Glomerular endothelial cell (primary cell): ENCODE data around the gene ASCC1. TPM values are rescaled to one million over a fixed set of nuclear protein-coding genes. Genes with fewer than 3 reads are reported as not detected.

Experiments
- DNase-seq: peaks from one replicate; pipeline ENCODE4 v3.0.0-alpha.2; 2011; ENCODE audit warnings: low read depth, low spot score; ENCODE audit errors: extremely low read depth
- total RNA-seq: library from RNA; depleted of rRNA; stranded (reverse); fragments of >200 nt; gene quantifications from 2 replicates; pipeline ENCODE4 v1.2.3, GENCODE V29; 2015

ASCC1 gene
- total RNA-seq, result 23.8 and 26.3 TPM in 2 replicates

DNA sequence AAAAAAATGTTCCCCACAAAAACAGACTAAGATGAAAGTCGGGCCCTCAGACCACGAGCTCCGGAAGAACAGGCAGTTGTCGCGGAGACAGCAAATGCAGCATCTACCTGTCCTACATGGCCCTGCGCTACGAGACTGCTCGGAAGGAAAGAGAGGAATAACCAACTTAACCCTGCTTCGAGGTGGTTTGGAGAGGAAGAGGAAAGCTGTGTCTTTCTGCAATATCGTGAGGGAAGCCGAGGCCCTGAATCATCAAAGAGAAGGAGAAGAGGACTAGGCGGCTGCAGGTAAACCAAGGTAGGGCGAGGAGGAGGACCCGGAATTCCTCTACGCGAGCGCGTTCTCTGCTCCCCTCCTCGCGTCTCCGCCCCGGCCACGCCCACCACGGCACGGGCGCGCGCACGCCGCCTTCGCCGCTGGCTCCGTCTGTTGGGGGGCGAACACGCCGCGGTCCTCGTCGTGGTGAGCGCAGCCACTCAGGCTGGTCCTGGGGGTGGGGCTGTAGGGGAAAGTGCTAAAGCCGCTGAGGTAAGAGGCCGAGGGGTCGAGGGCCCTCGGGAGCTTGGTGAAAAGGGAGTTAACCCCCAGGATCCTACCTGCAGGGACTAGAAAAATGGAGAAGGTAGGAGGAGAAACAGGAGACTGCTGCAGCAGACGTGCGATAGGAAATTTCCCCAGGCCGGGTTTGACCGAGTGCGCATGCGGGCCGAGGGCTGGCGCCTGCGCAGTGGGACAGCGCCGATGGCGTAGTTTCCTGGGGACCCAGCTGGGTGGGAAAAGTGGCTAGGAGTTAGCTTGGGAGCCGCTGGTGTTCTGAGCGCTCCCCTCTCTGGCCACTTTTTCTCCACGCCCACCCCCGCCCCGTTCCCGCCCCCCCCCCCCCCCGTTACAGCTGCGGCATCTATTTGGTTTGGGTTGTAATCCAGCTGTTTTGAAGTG is at the start of gene ASCC1, which contains the start of gene ANAPC16:
TSS of gene ASCC1 (minus strand) at position 666 of the 939 bp plus-strand sequence. CDS start 2,978 bp downstream, outside the sequence.
TSS of gene ANAPC16 (plus strand) at position 402 of the 939 bp plus-strand sequence. CDS start 7,903 bp downstream, outside the sequence.
- DNase-seq, result peak; percentile 52

- DNase-seq, result no peak
Measured at GRCh38 chr10:72265508-72265907, 49.4 kb upstream of the ASCC1 start.

DNA sequence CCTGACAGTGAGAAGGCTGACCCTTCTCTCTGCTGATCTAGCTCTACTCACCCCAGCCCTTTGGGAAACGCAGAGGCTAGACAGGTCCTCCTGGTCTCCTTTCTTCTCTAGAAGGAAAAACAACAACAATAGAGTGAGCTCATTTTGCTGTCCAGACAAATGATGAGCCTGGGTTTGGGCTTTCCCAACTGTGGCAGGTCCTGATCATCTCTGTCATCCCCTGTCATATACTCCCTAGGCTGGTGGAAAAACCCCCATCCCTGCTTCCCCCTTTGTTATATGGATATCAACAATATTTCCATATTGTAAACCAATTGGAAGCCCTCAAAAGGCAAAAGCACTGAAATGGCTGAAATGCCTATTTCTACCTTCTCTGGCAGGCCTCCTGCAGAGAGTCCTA is 48.5 kb upstream of the ASCC1 start:
- no peak for DNase-seq

DNA sequence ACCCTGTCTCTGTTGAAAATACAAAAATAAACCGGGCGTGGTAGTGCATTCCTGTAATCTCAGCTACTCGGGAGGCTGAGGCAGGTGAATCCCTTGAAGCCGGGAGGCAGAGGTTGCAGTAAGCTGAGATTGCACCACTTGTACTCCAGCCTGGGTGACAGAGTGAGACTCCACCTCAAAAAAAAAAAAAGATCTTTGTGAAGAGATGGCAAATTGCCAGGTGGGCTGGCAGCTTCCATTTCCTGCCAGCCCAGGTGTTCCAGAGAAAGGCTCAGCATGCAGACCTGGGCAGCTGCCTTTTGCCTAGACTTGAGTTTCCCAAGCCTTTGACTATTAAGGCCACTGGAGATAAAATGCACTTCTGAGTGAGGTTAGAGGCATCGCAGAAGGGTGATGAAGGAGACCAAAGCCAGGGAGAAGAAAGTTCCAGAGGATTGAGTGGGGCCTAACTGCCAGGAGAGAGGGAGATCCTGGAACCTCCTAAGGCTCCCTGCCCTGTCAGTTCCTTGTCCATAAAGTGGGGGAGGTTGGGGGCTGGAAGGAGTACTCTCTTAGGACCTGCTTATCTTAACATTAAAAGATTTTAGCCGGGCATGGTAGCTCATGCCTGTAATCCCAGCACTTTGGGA is 47.7 kb upstream of the ASCC1 start:
- no peak for DNase-seq

DNA sequence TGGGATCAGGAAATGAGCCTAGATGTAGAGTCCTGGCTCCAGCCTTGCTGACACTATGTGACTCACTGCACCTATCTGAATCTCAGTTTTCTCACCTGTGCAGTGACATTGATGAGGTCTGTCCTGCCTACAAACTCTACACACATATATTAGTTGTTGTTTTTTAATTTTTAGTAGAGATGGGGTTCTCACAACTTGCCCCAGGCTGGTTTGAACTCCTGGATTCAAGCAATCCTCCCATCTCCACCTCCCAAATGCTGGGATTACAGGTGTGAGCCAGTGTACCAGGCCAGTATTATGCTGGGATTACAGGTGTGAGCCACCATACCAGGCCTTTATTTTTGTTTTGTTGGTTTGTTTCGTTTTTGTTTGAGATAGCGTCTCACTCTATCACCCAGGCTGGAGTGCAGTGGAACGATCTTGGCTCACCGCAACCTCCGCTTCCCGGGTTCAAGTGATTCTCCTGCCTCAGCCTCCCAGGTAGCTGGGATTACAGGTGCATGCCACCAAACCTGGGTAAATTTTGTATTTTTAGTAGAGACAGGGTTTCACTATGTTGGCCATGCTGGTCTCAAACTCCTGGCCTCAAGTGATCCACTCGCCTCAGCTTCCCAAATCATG is 45.8 kb upstream of the ASCC1 start:
- no peak for DNase-seq

DNA sequence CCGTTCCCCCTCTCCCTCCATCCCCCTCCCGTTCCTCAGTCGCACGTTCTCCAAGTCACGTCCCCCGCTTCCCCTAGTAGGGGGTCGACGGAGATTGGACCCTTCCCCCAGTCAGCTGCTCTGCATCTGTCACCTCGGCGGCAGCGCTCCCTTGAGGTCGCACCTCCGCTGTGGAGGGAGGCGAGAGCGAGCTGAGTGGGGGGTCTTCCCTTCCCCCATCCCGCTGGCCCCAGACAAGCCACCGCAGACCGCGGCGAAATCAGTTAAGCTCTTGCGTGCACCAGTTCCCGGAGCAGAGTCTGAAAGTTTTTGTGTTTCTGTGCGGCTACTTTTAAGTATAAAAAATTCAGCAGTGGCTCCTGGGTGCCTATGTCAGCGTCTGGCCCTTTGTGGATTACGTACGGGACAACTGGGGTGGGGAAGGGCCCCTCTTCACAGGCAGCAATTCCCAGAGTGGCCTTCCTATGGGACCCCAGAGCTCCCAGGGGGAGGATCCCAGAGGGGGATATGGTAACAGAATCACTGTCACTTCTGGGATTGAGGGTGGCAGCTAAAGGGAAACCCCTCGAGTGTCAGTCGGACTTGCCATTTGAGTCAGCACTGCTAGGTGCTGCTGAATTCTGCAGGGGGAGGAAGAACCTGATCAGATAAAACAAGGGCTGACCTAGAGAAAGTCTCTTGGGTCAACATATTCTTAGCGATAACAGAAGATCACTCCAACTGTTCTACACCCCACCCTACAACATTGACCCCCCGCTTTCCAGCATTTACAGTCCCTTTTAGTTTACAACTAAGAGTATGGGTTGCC is 45.1 kb upstream of the ASCC1 start:
- DNase-seq, result no peak

GRCh38 chr10:72260239-72260975 is 44.3 kb upstream of the ASCC1 start:
- no peak for DNase-seq

DNA sequence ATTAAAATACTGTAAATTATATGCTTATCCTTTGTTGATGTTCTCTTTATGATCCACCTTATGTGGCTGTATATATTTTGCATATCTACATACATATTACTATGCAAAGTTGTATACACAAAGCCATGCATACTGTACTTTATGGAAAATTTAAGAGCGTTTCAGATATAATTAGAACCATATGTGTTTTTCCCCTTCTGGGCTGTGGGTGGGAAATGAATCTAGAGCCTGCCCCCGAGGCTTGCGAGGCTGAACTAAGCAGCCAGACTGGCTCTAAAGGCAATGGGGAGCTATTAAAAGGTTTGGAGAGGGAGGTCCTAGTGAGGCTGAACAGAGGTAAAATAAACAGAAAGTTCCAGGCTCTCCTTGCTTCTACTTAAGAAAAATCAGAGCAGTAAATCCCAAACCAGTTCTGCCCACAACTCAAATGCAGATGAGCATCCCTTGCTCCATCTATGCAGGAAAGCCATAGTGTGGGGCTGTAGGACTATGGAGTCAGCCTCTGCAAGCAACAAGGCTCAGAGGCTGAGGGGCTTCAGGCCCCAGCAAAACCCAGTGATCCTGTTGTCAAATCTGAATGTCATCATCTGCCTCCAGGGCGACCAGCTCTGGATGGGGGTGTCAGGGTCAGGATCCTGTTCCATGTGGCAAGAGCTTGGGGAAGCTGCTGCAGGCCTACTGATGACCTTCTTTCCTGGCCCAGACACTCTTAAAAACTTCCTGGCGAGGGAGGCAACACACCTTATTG is 43.6 kb upstream of the ASCC1 start:
- no peak for DNase-seq

GRCh38 chr10:72258617-72259016 is 42.5 kb upstream of the ASCC1 start:
- DNase-seq, result no peak

DNA sequence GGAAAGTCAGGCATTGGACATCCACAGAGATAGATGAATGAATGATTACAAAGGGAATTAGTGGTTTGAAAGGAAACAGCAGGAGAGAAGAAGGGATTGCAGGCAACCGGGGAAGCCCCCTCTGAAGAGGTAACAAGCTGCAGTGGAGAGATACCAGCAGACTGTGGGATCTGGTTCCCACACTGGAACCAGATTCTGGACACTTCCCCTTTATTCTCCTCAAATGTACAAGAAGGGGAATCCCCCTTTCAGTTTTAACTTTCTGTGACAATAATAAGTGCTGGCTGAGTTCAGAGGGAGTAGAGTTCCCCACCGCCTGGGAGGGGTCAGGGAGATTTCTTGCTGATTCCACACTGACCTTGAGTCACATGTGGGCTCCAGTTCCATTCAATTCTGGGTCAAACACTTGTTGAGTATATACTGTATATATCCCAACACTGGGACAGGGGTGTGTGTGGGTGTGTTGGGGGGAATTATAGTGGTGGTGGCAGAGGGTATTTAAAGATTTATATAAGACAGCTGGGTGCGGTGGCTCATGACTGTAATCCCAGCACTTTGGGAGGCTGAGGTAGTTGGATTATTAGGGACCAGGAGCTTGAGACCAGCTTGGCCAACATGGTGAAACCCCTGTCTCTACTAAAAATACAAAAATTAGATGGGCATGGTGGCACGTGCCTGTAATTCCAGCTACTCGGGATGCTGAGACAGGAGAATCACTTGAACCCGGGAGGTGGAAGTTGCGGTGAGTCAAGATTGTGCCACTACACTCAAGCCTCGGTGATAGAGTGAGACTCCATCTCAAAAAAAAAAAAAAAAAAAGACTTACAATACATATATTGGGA is 41.2 kb upstream of the ASCC1 start:
- no peak for DNase-seq

- DNase-seq, result no peak
Measured at GRCh38 chr10:72255977-72256729, 40.1 kb upstream of the ASCC1 start.

DNA sequence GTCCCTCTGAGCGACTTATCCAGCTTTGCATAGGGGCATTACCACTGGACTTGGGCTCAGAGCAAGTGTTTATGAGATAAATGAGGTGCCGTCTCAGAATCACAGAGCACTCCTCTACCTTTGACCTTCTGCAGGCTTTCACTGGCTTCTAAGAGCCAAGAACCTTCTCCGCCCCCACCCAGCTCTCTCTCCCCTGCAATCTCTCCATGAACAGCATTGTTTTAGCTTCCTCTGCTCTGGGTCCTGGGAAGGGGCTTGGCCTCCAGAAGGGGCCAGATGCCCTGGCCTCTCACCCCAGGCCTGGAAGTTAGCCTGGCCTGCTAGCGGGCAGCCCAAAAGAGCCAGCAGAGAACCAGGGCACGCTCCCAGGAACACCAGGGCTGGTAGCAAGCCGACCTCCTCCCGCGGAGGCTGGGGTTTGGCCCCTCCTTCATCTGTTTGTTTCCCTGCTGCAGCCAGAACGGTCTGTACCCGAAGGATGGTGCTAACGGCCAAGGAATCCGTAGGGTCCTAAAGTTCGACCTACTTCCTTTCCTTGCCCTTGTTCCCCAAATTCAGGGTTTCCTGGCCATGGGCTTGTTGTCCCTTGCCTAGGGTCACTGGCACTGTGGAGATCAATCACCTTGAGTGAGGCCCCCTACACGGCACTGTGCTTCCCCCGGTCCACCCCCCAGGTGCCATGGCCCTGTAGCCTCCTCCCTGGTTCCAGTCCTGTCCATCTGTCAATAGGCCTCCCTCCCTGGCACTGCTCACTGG is 38.9 kb upstream of the ASCC1 start:
- DNase-seq, result no peak

DNA sequence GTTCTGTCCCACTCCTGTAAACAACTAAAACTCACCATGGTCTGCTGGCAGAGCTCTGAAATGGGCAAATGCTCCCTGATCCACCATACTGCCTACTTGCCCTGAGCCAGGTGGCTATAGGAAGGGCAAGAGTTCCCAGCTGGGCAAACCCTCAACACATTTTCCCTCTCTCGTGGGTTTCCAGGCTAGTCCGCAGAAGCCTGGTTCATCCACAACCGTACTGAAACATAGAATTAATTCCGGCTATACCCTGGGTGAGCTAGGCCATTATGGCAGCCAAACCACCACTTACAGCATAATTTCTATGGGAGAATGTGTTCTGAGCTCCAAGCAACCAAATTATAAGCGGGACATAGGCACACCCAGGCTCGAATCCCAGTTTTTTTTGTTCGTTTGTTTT is 37.5 kb upstream of the ASCC1 start:
- DNase-seq, result no peak

DNA sequence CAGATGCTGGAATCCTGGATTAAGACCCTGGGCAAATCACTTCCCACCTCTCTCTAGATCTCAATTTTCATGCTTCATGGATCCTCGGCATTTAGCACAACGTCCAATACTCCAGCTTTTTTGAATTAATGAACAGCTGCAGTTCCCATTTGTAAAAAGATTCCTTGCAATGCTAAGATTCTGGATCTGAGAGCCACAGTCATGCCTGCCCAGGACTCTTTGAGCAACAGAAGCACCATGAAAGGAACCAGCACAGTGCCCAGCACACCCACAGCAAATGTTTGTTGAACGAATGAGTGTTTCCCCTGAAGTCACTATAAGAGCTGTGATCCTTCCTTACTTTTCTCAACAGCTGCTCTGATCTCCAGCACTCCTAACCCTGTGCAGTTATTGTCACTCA is 36.9 kb upstream of the ASCC1 start:
- no peak for DNase-seq

DNA sequence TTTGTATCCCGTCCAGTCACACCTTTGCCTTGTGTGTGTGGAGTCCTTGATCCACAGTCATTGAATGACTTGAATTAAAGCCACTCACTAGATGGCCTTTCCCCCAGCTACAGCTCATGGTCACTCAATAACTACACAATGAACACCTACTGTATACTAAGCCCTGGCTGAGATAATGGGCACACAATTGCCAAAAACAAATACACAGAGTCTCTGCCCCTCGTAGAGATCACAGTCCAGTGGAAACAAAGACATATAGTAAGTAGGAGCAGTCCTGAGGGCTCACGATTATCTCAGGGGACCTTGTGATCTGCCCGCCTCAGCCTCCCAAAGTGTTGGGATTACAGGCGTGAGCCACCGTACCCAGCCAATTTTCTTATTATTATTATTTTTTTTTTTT is 35.6 kb upstream of the ASCC1 start:
- DNase-seq, result no peak

- DNase-seq, result no peak
Measured at GRCh38 chr10:72250666-72251065, 34.6 kb upstream of the ASCC1 start.
